GM18520 (cell line): Measurements from ENCODE around the gene PLPP3.

ENCODE experiments used
- ATAC-seq: cut with Tn5 transposase; IDR thresholded peaks from one replicate; pipeline ENCODE4 v1.9.1; 2021; ENCODE audit not compliant: unreplicated experiment

PLPP3 gene

DNA sequence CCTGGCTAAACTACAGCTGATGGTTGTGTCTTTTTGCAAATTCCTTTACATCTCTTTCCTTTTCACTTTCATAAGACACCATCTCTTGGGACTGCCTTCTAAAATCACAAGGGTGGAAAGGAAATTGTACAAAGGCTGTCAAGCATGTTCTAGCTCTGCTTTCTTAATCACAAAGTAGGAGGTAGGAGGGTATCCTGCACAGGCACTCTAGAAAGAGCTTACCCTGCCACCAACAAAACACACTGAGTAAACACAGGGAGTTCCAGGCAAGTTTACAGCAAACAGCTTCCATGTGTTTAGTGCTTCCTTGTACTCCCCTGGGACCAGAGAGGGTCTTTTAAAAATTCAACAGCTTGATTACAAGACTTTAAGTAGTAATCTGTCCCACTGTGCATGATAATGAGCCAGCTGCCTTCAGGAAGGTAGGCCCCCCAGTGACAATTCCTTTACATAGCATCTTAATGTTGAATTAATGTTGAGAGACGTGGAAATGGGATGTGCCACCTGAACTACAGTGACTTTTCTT lies 2.4 kb downstream of the PLPP3 start:
- ATAC-seq, result no peak

- ATAC-seq, result no peak
Measured at GRCh38 chr1:56575865-56576264, 3.5 kb downstream of the PLPP3 start.

GRCh38 chr1:56574794-56575193 lies 4.6 kb downstream of the PLPP3 start:
- no peak for ATAC-seq

GRCh38 chr1:56573311-56573710 lies 6.1 kb downstream of the PLPP3 start:
- ATAC-seq, result no peak

DNA sequence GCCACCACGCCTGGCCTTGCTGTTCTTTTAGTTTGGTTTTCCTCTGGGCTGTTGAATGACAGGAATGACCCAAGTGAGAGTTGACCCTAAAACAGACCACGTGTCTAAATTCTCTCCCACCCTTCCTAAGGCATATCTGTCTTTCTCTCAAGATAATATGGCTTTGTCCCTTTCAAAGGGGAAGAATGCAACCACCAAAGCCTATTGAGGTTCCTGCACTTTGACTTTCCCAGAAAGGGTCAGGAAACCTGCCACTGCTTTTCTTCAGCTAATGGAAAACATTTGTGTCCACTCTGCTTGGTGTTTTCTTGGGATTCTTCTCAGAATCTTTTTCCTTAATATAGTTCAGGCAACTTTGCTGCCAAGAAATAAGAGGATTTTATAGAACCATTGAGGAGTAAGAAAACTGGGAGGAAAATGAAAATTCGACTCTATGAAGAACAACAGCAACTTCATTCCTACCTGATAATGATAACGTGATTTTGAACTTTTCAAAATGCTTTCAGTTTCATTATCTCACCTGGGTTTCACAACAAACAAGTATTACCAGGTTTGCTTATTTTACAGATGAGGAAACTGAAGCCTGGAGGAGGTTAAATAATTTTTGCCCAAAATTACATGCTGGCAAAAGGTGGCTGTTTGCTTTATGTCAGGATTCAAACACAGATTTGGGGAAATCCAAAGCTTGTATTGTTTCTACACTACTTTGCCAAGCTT lies 6.9 kb downstream of the PLPP3 start:
- no peak for ATAC-seq

GRCh38 chr1:56571448-56571847 lies 7.9 kb downstream of the PLPP3 start:
- no peak for ATAC-seq

GRCh38 chr1:56570924-56571372 lies 8.4 kb downstream of the PLPP3 start:
- no peak for ATAC-seq

DNA sequence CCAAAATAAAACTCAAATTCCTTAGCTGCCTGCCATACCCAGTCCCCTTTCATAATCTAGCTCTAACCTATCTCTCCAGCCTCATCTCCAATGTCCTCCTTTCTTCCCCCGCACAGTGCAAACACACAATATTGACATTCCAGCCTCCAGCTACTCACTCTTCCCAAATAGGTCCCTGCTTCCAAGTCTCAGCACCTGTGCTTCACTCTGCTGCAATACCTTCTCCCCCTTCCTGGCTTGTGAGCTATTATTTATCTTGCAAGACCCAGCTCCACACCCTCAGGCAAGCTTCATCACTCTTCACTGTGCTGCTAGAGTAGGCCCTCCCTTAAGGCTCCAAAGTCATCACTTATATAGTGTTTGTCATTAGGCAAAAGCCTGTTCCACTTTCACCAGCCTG lies 9.7 kb downstream of the PLPP3 start:
- no peak for ATAC-seq

DNA sequence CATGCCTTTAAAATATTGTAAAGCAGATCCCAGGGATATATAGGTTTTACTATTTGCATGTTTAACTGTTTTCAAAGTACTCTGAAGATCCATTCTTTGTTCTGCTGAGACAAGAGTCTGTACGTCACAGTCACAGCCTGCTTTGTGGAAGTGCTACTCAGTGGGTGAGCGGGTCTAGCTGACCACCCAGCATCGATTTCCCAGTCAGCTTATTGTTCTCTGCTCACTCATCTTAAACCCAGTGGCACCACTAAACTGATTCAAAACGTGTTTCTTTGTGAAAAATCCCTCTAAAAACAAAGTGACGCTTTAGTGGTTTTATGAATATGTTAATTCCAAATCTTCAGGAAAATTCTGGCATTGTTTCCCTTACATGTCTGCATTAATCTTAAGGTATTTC lies 12.4 kb downstream of the PLPP3 start:
- ATAC-seq, result no peak

DNA sequence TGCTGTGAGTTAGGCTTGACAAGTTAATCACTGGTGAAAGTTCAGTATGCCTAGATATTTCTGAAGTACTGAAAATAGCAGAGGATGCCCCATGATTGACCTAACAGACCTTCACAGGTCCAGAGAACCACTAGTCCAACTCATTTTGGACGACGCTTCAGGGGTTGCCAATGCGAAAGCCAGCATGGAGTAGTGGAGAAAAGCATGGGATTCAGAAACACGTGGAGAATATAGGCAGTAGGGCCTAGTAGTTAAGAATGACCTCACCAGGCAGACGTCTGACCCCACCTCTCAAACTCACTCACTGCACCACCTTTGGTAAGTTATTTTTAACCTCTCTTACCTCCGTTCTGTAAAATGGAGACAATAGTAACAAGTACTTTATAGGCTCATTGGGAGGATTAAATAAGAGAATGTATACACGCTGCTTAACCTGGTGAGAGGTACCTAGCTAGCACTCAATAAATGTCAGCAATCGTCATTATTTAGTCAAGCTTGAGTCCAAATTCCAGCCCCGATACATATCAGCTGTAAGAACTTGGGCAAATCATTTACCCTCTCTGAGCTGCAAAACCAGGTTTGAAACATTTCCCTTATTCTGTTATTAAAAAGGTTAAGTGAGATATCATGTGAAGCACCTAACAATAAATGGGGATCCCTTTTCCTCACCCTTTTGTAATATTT lies 13.2 kb downstream of the PLPP3 start:
- ATAC-seq, result no peak

DNA sequence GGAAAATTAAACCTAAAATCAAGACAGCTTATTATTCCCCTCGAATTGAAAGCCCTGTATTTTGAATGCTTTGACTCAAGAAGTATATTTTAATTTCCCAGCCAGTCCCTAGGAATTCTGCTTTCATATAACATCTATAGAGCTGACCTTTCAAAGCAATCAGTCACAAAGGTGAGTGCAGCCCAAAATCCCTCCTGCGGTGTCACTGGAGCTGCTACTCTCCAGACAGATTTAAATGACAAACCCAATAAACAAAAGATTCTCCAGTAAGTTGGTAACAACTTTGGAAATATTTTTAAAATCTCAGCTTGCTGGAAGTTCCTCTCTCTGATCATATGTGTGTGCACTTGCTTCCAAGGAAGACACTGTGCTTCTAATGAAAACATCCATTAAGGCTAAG lies 14.7 kb downstream of the PLPP3 start:
- ATAC-seq, result no peak

DNA sequence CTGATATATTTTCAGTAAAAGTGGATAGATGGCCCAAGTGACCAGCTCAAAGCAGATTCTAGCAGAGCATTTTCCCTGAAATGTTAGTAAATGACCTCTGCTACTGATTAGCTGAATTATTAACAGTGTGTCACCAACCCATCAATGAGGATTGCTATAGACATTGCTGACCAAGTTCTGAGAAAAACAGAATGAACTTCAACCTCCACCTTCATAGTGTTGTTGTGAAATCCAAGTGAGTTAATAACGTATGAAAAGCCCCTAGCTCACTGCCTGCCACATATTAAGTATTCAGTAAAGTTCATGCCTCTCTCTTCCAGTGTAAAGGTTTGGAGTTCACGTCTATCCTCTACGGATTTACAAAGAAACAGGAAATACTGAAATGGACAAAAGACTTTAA lies 15.8 kb downstream of the PLPP3 start:
- ATAC-seq, result no peak

DNA sequence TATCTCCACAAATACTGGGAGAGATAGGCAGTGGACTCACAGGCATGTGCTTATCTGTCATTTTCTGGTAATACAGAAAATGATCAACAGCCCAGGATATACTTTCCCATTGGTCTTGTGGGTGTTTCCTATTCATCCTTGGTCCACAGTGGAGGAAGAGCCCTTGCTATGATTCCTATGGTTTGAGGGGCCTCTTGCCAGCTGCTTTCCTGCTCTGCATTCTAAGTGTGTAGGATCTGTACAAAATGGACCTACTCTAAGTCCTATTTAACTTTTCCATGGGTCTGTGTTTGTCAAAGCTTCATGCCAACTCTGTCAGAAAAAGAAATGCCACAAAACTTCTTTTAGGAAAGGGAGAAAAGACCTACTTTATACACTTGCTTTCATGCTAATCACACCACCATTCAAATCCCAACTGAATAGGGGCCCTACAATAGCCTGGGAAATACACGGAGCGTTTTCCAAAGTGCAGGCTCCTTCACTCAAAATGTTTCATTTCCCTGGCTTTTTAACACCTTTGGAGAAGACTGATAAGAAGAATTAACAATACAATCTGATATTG lies 16.4 kb downstream of the PLPP3 start:
- ATAC-seq, result no peak

GRCh38 chr1:56561227-56562019 lies 17.9 kb downstream of the PLPP3 start:
- no peak for ATAC-seq

DNA sequence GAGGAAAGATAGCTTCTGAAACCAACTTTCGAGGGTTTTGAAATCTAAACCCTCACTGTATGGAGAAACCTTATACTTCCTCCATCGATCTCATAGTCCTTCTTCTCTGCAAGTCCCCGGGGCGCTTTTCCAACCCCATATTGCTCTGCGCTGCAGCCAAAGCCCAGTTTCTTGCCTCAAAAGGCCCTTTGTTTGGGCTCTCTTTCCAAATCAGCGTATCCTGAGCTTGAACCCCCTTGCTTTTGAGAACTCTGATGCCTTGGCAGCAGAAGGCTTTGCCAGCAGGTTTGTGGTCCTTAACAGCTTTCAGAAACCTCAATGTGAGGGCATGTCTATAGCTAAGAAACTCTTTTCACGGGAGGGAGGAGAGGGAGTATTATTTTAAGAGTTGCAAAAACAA lies 21.6 kb downstream of the PLPP3 start:
- no peak for ATAC-seq

- no peak for ATAC-seq
Measured at GRCh38 chr1:56555448-56555847, 23.9 kb downstream of the PLPP3 start.

GRCh38 chr1:56553046-56553445 lies 26.3 kb downstream of the PLPP3 start:
- ATAC-seq, result no peak

DNA sequence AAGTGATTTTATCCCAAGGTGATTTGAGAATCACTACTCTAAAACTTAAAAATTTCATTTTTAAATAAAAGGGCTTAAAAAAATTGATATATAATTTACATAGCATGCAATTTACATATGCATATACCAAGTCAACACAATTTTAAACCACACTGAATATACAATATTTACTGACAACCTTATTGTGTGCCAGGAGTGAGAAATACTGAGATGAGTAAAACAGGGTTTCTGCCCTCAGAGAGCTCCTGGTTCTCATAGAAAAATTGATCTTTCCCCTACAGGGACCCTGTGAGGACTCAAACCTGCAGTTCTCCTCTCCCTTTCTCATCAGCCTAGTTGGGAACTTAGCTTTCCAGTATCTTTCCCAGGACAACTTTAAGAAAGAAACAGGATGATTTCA lies 27.0 kb downstream of the PLPP3 start:
- no peak for ATAC-seq

- ATAC-seq, result no peak
Measured at GRCh38 chr1:56551691-56552090, 27.7 kb downstream of the PLPP3 start.

DNA sequence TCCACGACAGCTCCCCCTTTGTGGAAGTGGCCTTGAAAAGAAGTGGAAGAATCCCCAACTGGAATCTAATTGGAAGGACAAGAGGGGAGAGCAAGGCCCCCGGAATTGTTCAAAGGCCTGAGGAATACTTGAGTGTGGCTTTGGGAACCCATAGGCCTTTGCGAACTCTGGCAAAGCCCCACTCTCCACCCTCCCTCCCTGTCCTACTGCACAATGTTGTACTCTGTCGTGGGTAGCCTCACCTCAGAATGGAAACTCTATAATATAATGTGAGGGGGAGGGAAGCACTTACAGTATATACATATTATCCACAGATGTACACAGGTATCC lies 28.5 kb downstream of the PLPP3 start:
- ATAC-seq, result no peak

GRCh38 chr1:56550138-56550858 lies 29.1 kb downstream of the PLPP3 start:
- ATAC-seq, result no peak
